HUDEP-2 (cell line): ENCODE measurements around the gene CRTAP.
"Not testable (repeated sequence)": the region's sequence is repeated elsewhere in the genome, so short reads cannot be mapped to it uniquely, and the experiment has no call there.

Source experiments
- DNase-seq, 76 experiments: peaks; one replicate each; lab custom pipeline; 2025; ENCODE audit not compliant: unreplicated experiment in 76 of 76; lab: John Stamatoyannopoulos, UW

CRTAP gene

DNA sequence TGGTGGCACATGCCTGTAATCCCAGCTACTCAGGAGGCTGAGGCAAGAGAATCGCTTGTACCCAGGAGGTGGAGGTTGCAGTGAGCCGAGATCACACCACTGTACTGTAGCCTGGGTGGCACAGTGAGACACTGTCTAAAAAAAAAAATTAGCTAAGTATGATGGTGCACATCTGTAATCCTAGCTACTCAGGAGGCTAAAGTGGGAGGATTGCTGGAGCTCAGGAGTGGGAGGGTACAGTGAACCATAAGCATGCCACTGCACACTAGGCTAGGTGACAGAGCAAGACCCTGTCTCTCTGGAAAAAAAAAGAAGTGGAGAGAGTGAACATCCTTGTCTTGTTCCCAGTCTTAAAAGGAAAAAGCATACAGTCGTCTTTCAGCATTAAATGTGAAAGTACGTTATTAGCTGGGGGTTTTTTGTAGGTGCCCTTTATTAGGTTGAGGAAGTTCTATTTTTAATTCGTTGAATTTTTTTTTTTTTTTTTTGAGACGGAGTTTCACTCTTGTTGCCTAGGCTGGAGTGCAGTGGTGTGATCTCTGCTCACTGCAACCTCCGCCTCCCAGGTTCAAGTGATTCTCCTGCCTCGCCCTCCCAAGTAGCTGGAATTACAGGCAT is 25.3 kb downstream of the CRTAP start:
- DNase-seq: not testable (repeated sequence)

DNA sequence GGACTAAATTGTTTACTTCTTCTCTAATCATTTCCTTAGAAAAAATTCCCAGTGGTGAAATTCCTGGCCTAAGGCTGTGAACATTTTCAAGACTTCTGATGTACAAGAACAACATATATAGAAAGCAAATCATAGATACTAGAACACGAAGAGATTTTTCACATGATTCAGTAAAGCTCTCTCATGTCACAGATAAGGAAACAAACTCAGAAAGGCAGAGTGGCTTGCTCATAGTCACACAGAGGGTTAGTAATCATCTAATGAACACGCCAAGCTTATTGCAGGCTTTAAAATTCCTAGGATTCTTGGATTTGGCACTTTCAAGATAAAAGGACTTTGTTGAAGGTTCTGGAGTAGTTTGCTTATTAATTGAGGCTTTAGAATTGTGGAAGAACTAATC is 26.2 kb downstream of the CRTAP start:
- no peak for DNase-seq

DNA sequence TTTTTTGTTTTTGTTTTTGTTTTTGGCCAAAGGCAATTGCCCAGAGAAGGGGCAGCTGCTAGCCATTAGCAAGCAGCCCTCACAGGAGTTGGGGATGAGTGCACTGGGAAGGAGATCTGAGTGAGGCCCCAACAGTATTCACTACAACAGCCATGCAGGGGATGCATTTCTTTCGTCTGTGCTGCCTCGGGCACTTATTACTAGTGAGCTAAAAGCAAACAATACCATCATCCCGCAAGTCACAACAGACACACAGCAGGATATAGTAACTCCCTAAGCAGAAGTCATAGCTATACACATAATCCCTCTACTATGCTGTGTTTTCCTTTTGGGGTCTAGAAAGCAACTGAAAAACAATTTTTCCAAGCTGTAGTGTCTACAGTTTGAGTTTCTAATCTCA is 27.2 kb downstream of the CRTAP start:
- no peak for DNase-seq

DNA sequence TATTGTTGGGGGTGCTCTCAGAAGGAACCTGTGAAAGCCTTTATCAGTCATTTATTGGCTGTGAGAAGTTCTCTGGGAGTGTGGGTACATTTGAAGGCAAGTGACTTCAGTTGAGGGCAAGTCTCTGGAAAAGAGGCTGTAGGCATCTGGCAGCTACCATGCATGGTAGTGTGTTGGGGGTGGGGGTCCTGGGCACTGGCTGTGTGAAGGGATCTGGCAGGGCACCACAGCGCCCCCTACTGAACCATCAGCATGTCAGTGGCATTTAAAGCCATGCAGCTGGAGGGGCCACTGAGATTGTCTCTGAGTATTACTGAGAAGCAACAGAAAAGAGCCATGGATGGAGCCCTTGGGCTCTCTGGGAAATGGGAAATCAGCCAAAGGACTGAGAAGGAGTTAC is 30.6 kb downstream of the CRTAP start:
- peak in 26 of 76 experiments; percentile 2 to 41 (median 12) for DNase-seq

DNA sequence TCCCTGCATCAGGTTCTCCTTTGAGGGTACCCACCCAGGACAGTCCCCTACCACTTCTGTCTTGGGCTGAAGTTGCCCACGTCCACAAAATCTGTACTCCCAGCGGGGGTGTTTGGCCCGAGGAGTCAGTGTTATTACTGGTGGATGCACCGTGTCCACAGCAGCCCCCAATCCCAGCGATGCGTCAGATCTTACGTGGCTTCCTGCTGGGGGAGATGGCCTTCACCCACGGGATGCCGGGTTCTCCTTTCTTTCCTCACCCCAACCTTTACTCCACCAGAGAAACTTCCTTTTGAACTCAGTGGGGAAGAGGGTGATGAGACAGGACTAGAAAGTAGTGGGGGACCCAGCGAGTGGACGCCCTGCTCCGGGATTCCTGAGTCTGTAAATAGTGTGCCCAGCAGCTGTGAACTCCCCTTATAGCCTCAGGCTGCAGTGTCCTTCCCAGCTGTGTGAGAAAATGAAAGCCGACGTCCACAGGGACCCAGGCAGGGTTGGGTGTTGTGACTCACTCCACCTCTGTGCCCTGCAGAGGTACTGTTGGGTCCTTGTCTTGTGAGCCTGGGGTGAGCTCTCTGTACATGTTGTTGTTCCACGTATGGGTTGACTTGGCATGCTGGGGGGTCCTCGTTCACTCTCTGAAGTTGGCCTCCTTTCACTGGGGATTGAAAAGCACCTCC is 31.5 kb downstream of the CRTAP start:
- DNase-seq: no peak

DNA sequence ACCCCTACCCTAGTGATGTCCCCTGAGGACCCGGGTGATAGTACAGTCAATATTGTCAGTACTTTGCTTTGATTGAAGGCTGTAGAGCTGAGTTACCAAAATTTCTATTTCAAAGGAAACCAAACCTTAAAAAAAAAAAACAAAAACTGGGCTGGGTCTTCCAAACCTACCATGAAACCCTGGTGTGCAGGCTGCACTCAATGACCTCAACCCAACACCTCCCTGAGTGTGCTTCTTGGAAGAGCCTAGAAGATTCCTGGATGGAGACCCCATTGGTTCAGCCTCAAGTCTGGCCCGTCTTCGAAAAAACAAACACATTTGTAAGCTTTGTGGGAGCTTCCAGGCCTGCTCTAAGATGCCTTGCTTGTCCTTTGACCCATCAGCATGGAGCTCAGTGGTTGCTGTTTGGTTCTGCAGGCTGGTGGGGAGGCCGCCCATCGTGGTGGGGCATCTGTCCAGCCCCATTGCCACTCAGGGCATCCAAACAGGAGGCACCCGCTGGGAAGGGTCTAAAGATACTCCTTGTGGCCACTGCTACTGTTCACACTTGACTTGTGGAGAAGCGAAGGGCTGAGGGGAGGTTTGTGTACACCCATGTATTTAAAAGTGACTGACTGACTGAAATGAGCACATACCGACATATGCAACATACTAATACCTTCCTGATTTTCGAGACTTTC is 32.2 kb downstream of the CRTAP start:
- no peak for DNase-seq

DNA sequence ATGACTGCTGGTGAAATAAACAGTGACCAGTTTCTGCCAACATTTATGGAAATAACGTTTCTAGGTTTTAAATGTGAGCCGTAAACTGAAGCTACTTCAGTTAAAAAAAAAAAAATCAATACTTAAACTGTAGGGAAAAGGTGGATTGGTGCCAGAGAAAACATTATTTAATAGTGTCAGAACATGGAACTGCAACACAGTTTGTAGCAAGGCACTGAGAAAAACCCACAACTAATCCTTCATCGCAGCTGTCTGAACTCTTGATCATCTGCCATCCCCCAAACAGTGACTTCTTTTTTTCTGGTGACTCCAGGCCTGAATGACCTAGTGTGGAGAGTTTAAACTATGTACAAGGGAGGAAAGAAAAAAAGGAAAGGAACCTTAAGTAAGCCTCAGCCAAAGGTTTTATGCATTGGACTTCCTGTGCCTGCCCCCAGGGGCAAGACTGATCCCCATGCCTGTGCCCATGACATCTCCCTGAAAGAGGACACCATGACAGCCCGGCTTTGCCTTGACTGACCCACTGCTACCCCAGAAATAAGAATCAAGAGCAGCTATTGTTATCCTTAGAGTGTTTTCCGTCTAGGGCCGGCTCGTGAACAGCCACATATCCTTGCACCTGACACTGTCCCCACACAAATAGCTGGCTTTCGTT is 33.1 kb downstream of the CRTAP start:
- DNase-seq: no peak

DNA sequence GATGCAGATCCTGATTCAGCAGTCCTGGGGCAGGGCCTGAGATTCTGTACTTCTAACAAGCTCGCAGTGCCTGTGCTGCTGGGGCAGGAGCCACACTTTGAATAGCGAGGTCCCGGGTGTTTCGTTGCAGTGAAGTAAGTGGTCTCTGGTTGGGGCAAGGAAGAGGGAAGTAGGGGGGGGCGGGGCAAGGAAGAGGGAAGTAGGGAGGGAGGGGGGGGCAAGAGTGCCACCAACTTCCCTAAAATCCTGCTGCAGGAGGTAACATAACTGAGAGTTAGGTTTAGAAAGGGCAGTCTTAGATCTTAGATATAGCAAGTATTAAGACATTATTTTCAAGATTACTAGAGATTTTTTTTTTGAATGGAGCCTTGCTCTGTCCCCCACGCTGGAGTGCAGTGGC is 35.5 kb downstream of the CRTAP start:
- no peak for DNase-seq

DNA sequence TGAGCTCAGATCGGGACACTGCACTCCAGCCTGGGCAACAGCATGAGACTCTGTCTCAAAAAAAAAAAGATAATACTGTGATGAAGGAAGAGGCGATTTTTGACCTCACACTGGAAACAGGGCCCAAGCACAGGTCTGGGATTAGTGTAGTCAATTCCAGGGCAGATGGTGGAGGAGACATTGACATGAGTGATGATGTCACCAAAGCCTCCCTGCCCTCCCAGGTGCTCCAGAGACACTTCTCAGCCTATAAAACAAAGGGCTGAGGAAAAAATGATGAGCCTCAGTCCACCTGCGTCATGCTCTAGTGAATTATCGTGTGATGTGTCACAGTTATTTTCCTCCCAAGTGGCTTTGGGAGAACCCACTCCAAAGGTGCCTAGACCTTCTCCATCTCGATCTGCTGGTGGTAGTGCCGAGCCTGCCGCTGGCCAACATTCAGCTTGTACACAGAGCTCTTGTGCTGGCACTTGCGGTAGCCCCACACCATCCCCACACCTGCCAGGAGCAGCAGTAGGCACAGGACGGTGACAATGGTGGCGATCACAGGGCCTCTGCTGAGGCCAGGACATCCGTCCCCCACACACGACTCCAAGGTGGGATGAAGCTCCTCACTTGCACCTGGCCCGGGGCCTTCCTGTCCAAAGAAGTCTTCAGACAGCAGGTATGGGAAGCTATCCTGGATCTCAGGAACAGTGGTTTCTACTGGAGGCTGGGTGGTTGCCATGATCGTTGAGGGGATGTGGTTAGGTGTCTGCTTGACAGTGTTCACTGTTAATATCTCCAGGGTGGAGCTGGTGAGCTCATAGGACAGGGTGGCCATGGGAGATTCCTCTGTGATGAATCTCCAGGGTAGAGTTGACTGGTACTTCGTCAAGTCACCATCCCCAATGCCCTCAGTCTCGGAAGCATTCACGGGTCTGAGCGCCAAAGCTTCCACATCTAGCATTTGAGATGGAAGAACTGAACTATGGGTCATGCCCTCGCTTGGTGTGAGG is 38.8 kb downstream of the CRTAP start:
- DNase-seq: no peak

DNA sequence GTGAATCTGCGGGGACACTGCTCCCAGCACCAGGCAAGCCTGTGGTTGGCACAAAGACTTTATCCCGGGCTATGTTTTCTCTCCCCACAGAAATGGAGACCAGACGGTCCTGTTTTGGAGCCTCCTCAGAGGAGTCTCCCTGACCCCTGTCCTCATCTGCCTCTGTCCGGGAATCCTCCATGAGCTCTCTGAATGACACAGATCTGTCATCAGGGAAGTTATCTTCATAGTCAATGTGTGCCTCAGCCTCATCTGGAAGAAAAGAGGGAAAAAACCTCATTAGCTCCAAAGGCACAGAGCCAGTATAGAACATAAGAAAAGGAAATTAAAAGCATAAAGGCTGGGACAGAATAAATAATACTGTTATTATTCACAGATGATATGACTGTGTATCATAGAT is 40.0 kb downstream of the CRTAP start:
- DNase-seq: no peak

DNA sequence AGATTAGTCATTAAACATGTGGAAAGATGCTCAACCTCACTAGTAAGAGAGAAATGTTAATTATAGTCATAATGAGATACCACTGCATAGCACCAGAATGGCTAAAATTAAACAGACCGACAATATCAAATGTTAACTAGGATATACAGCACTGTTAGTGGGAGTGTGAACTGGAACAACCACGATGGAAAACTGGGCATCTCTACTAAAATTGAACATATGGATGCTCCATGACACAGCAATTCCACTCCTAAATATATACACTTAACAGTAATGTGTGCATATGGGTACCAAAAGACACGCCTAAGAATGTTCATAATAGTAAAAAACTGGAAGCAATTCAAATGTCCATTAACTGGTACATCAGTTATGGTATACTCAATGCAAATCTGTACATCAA is 41.5 kb downstream of the CRTAP start:
- no peak for DNase-seq

DNA sequence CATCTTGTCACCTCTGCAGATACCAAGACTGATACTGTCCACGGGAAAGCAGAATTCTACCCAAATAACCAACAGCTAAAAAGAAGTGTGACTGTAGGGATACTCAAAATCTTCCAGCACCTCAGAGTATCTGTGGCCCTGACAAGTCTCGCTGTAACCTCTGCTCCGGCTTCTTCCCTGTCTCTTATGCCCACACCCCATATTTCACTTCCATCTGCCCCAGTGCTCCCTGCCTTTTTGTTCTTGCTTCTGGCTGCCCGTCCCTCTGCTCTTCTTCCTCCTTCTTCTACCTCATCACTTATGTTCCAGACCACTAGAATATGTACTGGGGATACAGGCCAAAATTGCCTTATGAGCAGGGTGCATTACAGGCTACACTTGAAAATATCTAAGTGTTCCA is 45.4 kb downstream of the CRTAP start:
- no peak for DNase-seq

DNA sequence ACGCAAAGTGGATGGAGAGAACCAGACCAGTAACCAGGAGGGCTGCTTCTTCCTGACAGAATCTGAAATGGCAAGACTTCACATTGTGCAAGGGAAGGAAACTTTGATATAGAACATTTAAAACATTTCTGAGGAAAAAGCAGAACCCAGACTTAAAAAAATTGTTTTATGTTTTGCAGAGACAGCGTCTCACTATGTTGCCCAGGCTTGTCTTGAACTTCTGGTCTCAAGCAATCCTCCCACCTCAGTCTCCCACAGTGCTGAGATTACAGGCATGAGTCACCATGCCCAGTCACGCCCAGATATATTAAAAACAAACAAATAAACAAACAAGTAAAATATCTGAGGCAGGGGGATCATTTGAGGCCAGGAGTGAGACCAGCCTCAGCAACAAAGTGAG is 46.2 kb downstream of the CRTAP start:
- DNase-seq: no peak

DNA sequence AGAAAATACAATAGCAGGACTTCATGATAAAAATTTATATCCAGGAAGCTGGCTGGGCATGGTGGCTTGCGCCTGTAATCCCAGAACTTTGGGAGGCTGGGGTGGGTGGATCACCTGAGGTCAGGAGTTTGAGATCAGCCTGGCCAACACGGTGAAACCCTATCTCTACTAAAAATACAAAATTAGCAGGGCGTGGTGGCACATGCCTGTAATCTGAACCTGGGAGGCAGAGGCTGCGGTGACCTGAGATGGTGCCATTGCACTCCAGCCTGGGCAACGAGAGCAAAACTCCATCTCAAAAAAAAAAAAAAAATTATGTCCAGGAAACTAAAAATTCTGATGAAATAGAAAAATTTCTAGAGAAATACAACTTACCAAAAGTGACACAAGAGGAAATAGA is 48.8 kb downstream of the CRTAP start:
- not testable (repeated sequence) for DNase-seq

DNA sequence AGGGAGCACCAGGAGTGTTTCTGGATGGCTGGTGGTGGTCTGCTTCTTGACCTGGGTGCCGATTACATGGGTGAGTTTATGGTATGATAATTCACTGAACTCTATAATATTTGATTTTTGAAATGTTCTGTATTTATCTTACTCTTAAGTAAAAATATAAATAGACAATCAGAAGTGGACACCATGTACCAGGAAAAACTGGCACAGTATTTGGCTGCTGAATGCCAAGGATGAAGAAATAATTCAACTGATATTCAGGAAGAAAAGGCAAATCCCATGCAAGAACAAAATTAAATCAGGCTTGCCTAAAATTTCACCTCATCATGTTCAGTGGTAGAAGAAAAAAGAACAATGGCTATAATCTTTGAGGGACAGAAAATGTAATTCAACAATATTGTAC is 51.6 kb downstream of the CRTAP start:
- DNase-seq: no peak

DNA sequence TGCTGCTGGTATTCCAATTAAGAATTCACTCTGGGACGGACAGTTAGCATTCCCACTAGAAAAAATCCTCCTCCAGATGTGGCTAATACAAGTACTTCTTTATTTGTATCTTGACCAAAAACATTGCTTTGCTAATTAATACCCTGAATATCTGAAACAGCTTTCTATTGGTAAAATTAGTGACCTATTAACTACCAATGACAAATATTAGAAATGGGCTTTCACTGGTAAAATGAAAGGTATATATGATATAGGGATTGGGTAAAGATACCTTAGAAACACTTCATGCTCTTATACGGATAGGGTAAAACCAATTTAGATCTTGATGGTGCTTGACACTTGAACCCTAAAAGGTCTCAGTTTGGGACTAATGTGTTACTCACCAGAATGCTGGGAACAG is 52.3 kb downstream of the CRTAP start:
- no peak for DNase-seq

DNA sequence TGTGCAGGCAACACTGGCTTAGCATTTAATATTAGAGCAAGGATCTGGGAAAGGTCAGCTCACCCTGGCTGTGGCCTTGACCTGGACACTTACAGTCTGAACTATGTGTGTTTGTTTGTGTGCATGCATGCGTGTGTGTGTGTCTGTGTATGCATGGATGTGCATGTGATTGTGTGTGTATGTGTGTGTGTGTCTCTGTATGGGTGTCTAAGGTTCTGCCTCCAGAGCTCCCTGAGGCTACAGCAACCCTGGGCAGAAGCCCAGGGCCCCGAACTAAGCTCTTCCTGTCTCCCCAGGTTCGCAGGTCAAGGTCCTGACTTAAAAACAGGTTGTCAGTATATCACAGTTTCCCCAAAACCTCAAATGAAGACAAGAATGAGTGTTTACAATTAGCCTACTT is 53.5 kb downstream of the CRTAP start:
- DNase-seq: no peak

DNA sequence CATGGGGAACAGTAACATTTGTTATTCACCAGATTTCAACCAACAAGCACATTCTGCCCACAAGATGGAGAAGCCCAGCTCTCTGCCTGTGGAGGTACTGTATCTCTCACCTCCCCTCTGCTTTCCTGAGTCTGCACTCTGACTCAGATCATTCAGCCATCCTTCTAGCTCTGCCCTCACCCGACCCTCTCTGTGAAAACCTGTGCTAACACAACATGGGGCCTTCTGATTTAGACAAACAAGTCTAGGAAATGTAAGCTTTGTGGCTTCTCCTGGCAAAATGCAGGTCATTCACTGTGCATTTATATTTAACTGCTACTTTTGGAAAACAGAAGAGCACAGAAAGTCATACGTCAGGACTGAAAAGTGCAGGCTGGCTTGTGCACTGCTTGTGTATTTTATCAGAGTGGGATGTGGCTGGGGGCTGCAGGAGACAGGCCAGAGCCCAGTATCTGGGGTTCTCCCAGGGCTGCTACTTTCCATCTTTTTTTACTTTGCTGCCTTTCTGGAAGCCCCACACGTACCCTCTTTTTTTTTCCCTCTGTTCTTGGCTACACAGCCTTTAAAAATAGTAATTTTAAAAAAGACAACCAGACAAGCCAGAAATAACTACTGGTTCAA is 54.0 kb downstream of the CRTAP start:
- no peak for DNase-seq

DNA sequence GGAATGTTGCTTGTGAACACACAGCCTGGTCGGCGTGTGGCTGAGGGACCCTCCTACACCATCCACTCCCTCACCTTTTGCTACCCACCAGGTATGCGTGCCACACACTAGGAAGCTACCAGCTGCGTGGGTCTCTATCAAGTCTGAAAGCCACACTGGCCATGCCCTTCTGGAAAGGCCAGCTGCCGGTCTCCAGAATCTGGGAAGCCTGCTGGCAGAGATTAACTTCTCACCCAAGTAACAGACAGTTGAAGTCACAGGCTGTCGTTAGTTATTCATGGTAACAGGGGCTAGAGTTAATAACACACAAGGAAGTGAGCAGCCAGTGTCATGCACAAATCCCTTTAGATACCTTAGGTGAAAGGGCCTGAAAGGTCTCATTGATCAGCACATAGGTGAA is 56.7 kb downstream of the CRTAP start:
- DNase-seq: no peak

DNA sequence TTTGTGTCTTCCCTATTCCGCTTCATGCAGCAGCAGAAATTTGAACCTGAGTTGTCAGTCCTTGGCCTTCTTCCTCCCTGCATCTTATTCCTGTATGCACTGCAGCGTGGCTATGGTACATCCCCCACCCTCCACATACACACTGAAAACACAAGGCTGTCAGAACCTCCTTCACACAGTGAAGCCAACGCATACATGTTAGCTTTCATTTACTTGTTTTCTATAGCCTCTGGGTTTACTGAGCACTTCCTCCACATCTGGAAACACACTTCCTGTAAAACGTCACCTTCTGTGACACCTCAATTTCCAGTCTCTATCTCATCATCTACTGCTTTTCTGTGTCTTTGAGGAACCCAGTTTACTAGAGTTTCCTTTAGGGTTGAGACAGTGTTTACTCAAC is 57.8 kb downstream of the CRTAP start:
- no peak for DNase-seq
